Sigmoid colon (tissue), 4 donors: ENCODE data around the gene RCE1.

Experiments used
- CTCF ChIP-seq, 4 experiments: fragments of 450-650 bp in 3 of 4; fragments of 200-600 bp in 1 of 4; IDR thresholded peaks; one replicate each; pipeline ENCODE4 v1.5.1; 2016 to 2019; ENCODE audit warnings: antibody characterized with exemption in 4 of 4, mild to moderate bottlenecking in 3 of 4, moderate library complexity in 2 of 4
- EP300 ChIP-seq, 4 donors: sonication (generic); formaldehyde crosslinking; IDR thresholded peaks; one replicate each; pipeline ENCODE4 v1.6.1; 2017; ENCODE audit warnings: antibody characterized with exemption in 4 of 4
- POLR2A ChIP-seq, 2 donors: fragments of 450-650 bp; IDR thresholded peaks; one replicate each; pipeline ENCODE4 v1.6.1; 2016; ENCODE audit warnings: antibody characterized with exemption in 2 of 2, mild to moderate bottlenecking in 2 of 2, moderate library complexity in 2 of 2

- TF ChIP-seq POLR2A (IDR thresholded peaks at IDR 0.05) (no peak), CTCF (IDR thresholded peaks at IDR 0.05) (no peak), EP300 (IDR thresholded peaks at IDR 0.05) (no peak)
These were observed 15.9 kb downstream of the RCE1 start for GRCh38 chr11:66858939-66859685.
